HG02763 (cell line): Measurements from ENCODE around the gene SYPL1.

Experiments
- ATAC-seq: cut with Tn5 transposase; IDR thresholded peaks from one replicate; pipeline ENCODE4 v1.9.1; 2021; ENCODE audit warnings: mild to moderate bottlenecking, moderate library complexity; ENCODE audit not compliant: unreplicated experiment

Gene SYPL1

DNA sequence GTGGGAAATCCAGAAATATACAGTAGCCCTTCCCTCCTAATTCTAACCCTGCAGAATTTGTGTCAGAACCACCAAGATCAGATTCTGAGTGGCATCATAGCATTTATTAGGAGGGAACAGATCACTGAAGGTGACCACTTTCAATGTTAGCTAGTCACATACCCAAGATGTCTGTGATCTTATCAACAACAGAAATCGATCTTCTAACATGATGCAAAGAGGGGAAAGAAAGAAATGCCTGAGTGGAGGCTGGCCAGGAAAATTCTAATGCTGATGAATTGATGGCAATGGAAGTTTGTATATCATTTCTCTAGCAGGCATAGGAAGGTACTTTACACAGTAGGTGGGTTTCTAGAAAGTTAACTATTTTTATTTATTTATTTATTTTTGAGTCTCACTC lies 10.6 kb upstream of the SYPL1 start:
- no peak for ATAC-seq

DNA sequence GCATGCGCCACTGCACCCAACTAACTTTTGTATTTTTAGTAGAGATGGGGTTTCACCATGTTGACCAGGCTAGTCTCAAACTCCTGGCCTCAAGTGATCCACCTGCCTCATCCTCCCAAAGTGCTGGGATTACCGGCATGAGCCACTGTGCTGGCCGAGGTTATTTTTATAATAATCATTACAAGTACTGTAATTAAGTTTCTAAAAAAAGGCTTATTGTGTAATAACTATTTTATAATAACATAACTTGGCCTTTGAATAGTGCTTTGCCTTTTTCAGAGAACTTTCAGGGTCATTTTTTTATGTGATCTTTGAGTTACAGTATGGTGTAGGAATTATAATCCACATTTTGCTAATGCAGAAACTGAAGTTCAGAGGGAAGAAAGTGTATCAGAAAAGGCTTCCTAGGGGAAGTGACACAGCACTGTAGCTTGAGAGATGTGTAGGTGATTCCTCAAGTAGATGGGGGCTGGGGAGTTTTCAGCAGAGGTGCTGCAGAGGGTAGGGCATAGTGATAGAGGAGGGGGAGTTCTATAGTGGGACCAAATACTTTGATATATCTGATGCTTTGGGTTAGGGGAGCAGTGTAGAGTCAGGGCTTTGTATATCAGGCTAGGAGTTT lies 9.2 kb upstream of the SYPL1 start:
- no peak for ATAC-seq

DNA sequence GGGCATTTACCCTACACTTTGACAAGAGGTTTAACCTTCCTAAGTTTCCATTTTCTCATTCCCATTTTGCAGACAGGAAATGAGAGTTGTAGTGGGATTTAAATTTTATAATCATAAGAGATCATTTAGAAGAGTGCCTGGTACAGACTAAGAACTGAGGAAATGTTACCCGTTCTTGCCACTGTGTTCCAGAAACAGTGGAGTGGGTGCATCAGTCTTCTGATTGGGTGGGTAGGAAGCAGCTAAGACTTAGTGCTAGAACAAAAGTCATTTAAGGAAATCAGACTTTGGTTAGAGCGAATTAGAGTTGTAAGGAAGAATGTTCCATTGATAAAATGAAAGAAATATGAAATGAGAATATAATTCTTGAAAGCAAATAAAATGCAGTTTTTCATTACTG lies 8.4 kb upstream of the SYPL1 start:
- ATAC-seq = no peak

DNA sequence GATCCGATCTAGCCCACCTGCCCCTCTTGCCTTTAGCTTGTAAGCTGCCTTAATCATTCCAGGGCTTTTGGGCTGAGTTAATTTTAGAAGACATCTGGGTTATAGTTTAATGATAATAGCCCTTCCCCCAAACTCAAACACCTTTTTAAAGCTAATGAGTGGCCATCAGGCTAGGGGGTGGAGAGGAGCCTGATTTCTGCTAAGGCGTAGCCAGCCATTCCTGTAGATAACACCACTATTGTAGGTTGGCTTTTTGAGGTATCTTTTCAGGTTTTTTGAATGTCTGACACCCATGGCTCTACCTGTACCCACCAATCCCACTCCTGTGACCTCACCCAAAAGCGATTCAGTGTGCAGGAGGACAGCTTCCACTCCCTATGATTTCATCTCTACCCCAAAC lies 7.6 kb upstream of the SYPL1 start:
- ATAC-seq = no peak

DNA sequence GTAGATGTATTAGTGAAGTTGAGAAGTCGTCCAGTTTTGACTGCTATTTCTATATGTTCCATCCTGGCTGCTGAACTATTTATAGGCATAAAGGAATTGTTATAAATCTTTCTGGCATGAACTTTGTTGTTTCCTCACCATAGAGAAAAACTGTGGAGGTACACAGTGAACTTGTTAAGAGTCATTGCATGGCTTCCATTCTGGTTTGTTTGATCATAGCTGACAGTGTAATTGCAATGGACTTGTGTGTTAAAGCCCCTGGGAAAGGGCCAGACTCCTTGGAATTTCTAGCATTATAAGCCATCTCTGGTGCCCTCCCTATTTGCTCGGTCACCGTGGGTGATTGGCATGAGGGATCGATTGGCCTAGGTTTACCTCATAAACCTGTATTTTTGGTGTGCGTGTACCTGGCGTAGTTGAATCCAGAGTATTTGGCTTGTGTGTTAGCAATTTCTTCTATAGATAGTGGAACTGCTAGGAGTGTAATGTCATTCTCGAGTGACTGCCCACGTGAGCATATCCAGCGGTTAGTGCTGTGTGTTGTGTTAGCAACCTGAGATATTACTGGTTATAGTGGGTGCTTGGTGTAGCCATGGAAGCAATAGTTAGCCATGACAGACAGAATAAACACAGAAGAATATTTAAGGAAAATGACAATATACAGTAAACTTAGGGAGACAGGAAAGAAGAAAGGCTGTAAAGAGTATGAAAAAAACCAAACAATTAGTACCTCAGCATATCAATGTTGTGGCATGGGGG lies 5.9 kb upstream of the SYPL1 start:
- ATAC-seq = no peak

DNA sequence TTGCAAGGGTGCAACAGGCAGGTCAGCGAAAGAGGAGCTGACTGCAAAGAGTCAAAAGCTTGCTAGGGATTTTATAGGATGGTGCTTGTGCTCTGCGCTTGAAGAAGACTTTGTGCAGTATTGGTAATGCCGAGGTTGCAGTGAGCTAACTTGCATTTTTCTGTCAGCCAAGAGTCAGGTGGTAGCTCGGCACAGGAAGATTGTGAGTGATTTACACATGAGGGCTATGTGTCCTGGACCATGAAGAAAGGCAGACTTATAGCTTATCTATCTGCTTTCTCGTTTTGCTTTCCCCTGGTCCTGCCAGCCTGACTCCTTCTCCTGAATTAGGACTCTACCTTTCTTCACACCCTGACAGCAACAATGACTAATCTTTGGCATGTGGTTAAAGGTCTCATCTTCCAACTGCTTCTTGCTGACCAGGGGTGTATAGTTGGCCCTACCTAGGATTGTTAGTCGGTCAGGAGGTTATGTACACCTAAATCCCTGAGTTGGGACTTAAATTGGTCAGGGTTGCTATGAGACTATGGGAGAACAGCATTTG lies 4.1 kb upstream of the SYPL1 start:
- no peak for ATAC-seq

DNA sequence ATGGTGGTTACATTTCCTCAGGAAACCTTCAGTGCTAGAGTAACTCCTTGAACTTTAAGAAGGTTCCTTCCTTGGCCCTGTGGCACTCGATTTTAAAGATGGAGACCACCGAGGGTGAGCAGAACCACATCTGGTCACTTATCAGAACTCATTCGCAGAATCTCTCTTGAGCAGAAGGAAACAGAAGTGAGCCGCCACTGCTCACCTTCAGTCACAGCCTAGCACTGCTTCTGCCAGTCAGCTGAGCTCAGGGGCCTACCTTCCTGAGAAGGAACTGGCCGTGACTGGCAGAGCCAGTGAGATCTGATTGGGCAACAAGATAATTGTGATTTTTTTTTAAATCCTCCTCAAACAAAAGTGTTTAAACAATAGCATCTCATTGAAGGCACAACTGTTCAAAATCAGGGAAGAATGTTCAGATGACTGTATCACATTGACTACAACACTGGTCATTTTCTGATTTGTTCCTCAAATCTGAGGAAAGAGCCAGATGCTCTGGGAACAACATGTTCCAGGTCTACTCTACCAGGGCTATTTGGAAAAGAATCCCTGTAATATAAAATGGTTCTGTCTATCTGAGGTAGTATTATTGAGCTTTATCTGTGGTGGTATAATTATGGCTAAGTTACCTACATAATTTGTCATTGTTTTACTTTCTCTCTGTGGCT lies 2.7 kb upstream of the SYPL1 start:
- no peak for ATAC-seq

DNA sequence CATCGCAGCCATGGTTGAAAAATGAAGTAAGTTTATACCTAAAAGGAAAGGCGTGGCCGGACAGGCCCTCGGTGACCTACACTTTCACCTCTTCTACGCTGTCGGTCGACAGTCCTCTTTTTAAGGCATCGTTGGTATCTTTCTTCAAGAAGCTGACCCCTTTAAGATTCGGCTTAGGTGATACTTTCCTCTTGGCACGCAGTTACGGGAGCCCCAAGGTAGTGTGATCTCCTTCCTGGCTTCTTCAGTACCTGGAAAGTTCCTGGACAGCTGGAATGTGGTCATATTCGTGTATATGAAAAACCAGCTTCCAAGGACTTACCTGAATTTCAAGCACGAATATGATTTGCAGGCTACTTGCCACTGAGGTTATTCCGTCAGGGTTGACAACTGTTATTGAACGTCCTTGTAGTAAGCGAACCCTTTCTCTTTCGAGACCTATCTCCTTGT lies 885 bp upstream of the SYPL1 start:
- no peak for ATAC-seq

DNA sequence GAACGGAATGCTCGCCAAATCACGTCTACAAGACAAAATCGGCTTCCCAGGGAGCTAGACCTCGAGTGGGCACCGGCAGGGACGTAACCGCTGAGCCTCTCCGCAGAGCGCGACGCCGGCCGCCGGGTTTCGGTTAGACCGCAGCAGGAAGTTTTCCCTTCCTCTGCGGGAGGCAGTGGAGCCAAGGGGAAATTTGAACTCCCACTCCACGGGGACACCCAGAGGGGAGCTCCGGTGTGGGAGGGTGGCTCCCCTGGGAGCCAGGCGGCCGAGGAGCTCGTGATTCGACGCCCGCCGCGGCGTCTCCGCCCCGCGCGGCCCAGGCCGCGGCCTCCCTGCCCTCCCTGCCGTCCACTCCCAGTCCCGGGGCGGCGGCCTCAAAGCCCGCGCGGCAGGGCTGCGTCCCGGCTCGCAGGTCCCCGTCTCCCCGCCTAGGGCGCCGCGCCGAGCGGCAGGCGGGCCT lies 426 bp downstream of the SYPL1 start:
- ATAC-seq = peak; percentile 34

DNA sequence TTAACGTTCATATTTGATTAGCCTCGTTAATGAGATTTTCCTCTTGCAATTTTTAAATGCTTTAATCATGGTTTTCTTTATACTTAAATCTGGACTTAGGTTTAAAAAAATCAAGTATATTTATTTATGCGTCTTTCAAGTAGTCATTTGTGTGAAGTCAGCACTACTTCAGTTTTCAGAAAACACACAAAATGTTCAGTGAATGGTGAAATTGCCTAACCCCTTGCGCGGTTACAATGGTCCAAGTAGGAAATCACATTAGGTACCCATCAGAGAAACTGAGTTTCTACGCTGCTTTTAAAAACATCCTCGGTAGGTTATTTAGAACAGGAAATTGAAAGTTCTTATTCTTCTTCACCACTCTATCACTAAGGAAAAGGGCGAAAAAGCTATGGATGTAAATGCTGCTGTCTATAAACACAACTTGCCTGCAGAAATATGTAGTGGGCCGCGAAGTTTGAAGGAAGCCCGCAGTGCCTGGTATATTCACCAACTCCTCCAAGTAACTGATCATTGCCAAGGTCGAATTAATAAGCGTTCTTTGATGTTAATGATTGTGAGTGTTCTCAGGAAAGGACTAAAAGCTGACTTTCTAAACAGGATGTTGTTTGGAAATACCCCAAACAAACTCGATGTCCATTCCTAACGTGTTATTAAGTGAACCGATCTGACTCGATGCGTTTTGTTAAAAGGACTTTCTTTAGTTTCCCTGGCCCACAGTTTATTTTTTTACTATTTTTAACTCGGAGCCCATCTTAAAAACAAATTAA lies 1.0 kb downstream of the SYPL1 start:
- ATAC-seq = no peak

DNA sequence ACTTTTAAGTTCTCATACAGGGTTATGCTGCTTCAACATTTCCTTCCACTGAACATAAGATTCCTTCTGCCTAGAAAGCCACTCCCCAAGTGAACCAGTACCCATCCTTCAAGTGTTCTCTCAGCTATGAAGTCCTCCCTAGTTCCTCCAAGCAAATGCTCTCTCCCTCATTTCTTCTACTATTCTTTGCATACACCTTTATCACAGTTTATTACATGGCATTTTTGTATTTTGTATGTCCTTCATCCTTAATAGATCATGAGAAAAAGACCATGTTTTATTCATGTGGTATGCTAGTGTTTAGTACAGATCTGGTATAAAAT lies 1.9 kb downstream of the SYPL1 start:
- no peak for ATAC-seq

DNA sequence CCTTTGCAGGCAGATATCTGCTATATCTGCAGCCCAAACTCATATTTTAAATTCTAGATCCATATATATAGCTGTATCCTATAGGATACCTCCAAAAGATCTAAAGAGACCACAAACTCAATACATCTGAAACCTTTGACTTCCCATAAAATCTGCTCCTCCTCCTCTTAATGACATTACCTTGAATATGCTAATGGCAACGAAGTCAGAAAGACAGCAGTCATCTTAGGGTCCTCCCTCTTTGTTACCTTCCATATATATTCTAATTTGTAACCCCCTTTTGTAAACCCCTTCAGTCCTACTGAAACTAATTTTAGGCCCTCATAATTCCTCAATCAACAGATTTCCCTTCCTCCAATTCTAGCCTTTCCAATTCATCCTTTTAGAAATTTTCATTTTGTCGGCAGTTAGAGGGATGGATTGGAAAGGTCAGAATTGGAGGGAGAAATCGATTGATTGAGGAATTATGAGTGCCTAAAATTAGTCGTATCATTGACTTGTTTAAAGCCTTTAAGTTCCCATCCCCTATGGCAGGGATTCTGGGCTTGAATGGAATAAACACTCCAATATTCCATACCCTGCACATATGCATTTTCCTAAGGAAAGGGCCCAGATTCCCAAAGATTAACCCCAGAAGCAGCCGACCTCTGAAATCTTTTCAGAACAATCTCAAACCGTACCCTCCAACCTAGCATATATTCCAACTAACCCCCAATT lies 2.4 kb downstream of the SYPL1 start:
- no peak for ATAC-seq

DNA sequence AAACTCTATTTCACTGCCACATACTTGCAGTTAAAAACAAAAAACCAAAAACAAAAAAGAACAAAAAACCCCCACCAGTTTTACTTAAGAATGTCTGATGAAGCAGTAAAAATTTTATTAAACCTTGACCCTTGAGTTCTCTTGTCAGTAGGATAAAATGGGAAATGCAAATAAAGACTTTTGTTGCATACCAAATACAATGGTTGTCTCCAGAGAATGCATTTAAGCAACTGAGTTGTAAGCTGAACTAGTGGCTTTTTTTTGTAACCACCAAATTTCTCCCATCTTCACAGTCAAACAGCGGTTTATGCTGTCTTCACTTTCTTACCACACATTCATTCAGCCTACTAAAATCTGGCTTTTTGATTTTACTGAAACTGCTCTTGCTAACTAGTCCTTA lies 3.1 kb downstream of the SYPL1 start:
- no peak for ATAC-seq

DNA sequence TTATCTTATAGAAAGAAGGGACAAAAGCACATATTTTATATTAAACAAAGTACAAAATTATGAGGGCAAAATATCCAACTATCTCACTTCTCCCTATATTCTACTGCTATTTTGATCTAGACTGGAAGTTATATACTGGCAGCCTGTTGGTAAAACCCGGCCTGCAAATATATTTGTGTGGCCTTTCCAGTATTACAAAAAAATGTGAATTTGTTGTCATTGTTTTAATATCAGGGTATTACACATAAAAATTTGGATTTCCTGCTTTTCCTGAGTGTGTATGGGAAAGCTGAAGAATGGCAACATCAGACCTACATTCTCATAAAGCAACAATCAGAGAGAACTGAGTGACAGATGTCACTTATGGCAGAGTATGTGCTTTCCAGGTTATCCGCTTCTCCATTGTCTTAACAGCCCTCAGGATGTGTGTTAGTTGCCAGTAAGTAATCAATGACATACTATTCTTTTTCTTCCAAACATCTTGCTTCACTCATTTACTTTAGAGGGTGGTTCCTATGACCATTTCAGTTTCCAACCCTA lies 7.3 kb downstream of the SYPL1 start:
- no peak for ATAC-seq

DNA sequence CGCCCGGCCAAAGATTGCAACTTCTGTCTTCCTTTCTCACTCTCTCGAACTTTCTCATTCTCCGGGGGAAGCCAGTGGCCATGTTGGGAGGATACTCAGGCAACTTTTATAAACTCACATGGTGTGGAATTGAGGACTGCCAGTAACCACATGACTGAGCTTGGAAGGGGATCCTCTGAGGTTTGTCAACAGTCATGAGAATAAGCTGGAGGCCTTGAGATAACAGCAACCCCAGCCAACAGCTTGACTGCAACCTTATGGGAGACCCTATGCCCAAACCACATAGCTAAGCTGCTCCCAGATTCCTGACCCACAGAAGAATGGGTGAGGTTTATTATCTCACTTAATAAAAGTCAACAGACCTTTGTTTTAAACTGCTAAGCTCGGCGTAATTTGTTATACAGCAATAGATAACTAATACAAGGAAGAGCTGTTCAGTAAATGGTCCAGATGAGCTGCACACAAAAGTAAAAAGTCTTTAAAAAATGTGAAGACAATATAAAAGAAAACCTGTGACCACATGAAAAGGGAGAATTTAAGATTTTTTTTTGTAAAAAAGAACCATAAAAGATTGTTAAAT lies 9.6 kb downstream of the SYPL1 start:
- ATAC-seq = no peak

DNA sequence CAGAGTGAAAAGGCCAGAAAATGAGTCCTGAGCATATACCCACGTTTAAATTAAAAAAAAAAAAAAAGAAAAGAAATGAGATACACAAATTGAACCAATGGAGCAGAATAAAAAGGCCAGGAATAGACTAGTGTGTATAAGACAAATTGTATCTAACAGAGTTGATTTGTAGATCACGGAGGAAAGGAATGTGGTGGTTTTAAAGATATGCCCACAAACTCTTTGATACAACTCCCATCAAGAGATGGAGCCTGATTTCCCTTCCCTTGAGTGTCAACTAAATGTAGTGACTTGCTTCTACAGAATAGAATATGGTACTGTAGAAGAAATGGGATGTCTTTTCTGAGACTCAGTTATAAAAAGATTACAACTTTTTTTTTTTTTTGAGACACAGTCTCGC lies 10.4 kb downstream of the SYPL1 start:
- ATAC-seq = no peak

DNA sequence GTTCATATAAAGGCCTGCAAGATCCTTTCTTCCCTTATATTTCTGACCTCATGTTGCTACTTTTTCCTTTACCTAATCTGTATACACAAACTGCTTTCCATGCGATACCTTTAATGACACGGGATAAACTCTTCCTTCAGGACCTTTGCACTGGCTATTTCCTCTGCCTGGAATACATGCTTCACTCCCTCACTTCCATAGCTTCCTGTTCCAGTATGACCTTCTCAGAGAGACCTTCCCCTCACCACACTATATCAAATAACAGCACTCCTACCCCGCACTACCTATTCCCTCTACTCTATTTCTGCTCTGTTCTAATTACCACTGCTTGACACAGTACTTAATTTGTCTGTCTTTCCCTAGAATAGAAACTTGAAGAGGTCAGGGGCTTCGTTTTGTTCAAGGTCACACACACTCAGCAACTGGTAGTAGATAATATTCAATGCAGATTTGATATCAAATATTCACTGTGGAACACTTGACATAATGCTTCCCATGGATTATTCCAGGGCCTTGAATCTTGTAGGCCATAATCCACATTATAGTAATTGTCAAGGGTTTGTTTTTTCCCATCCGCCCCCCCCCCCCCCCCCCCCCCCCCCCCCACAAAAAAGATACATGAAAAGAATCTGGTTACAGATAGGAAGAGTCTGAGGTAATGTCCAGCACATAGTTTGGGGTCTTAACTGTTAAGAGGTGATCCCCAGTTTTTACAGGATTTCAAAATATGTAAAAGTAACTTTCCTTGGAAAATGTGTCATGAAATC lies 11.1 kb downstream of the SYPL1 start:
- no peak for ATAC-seq

DNA sequence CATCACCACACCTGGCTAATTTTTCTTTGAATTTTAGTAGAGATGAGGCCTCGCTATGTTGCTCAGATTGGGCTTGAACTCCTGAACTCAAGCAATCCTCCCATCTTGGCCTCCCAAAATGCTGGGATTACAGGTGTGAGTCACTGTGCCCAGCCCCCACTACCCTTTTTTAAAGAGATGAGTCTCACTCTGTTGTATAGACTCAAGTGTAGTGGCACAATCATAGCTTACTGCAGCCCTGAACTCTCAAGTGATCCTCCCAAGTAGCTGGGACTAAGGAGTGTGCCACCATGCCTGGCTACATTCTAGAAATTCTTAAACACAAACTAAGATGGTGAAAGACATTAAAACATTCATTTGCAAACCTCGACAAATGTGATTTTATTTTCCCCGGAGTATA lies 12.6 kb downstream of the SYPL1 start:
- no peak for ATAC-seq

DNA sequence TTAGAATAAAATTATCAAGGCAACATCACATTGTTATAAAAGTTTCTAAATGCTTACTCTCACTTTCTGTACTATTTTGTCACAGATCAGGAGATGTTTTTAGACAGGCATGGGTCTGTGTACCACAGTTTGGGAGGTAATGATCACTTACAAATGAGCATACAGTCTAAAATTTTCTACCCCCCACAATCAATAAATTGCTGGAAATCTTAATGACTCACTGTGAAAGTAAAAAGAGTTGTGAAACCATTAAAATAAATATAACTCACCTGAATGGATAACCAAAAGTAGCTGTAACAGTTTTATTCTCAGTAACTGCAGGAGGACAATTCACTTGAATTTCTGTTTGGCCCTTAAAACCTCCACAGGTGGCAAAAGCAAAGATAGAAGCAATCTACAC lies 13.2 kb downstream of the SYPL1 start:
- no peak for ATAC-seq
